GM21737 (cell line): ENCODE results near the gene ZNF672.
"Not testable (repeated sequence)": the region's sequence is repeated elsewhere in the genome, so short reads cannot be mapped to it uniquely, and the experiment has no call there.

ENCODE experiments used
- ATAC-seq: cut with Tn5 transposase; IDR thresholded peaks from one replicate; pipeline ENCODE4 v1.9.1; 2021; ENCODE audit warnings: mild to moderate bottlenecking, moderate library complexity; ENCODE audit not compliant: unreplicated experiment

Gene ZNF672

DNA sequence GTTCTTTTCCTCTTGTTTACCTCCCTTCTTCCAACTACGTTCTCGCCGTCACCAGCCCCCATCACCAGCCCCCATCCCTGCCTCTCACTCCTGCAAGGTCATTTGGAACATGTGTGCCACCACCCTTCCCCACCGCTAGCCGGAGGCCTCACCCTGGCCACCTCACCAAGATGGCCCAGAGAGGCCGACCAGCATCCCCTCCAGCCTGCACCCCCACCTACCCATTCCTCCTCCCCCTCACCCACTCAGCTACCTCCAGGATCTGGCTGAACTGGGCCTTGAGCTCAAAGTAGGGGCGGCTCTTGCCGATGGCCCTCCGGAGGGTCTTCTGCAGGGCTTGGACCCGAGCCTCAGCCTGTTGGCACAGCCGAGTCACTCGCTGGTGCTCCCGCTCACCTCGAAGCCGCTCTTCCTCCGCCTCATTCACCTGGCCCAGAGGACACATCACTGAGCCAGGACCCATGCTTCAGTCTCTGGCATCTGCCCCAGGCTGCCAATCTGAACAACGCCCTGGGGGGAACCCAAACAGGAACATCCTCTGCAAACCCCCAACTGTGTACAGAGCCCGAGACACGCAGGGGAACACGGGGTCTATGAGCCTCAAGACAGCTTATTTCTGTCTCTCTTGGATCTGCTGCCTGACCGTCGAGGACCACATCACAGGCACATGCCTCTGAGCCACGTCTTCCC is 25.1 kb upstream of the ZNF672 start:
- ATAC-seq: no peak

DNA sequence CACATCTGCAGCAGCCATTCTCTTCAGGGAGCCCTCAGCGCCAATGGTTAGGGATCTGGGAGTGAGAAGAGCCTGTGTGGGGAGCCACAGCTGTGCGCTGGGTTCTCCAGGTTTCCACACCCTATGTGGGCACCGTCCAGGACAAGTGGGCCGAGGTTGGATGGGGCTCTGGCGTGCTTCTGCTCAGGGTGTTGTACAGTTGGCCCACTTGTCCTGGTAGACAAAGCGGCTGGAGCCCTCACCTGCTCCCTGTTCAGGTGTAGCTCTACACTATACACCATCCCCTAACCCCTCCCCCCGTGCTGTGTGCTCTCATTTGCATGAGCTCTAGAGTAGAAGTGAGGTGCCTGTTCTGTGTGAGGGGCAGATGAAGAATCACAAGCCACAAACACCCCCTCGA is 24.5 kb upstream of the ZNF672 start:
- no peak for ATAC-seq

- ATAC-seq: no peak
Measured at GRCh38 chr1:248814351-248814750, 23.7 kb upstream of the ZNF672 start.

GRCh38 chr1:248815407-248816034 is 22.5 kb upstream of the ZNF672 start:
- no peak for ATAC-seq

- no peak for ATAC-seq
Measured at GRCh38 chr1:248816042-248816851, 21.8 kb upstream of the ZNF672 start.

- no peak for ATAC-seq
Measured at GRCh38 chr1:248817065-248817464, 21.0 kb upstream of the ZNF672 start.

DNA sequence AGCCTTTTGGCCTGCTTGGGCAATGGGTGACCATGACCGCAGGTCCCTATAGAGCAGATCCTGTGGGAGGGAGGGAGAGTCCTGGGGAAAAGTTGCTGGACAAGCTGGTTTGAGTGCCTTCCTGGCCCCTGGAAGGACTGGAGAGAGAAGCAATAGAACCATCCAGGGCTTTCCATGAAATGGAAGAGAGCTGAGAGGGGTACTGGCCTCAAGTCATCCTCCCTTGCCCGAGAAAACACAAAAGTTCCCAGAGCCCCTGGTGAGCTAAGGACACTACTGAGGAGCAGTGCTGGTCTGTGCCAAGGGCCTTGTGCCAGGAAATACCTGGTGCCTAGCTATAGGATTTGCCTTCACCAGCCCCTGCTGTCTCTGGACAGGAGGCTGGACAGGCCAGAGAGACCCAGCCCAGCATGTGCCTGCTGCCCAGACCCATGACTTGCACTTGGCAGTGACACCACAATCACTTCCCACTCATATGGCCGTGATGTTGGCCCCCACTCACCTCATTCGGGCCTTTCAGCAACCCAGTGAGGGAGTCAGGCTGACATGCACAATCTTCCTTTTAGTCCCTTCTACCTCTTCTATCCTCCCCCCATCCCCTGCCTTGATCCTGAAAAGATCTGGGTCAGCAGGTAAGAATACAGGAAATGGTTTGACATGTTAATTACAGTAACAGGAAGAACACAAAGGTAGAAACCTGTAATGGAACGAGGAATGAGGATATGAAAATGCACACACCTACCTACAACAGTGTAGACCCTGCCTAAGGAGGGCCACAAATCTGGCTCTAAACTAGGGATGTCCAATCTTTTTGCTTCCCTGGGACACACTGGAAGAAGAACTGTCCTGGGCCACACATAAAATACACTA is 19.3 kb upstream of the ZNF672 start:
- no peak for ATAC-seq

- no peak for ATAC-seq
Measured at GRCh38 chr1:248820041-248820585, 17.9 kb upstream of the ZNF672 start.

DNA sequence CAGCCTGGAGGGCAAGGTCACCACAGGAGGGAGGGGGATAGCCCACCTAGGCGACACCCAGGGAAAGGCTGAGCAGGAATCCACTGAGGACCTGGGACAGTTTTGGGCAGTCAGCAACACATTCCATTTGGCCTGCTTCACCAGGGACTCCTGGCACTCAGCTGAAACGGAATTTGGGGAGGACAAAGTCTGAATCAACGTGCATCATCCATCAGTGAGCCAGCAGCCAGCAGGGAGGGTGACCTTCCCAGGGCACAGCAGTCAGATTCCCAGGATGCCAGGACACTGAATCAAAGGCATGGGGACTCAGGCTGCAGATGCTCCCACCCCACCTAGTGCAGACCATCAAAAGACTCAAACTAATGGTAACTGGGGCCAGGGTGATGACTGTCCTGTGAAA is 16.9 kb upstream of the ZNF672 start:
- ATAC-seq: no peak

DNA sequence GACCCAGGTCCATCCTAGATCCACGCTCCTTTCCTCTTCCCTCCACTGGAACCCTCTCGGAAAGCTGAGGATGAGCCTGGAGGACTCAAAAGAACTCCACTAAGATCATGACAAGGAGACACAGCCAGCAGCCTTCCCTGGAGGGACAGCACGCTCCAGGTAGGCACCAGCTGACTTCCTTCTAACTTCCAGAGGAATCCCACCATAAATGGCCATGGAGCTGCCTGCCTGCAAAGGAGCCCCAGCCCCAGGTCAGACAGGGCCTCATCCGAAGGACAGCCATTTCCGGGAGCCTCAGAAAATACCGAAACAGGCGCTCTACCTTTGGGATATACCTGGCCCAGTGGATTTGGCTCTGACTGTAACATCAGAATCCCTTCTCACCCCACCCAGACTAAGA is 16.4 kb upstream of the ZNF672 start:
- no peak for ATAC-seq

GRCh38 chr1:248822148-248823032 is 15.6 kb upstream of the ZNF672 start:
- ATAC-seq: no peak

- ATAC-seq: no peak
Measured at GRCh38 chr1:248823517-248824001, 14.5 kb upstream of the ZNF672 start.

- ATAC-seq: no peak
Measured at GRCh38 chr1:248824301-248824700, 13.7 kb upstream of the ZNF672 start.

DNA sequence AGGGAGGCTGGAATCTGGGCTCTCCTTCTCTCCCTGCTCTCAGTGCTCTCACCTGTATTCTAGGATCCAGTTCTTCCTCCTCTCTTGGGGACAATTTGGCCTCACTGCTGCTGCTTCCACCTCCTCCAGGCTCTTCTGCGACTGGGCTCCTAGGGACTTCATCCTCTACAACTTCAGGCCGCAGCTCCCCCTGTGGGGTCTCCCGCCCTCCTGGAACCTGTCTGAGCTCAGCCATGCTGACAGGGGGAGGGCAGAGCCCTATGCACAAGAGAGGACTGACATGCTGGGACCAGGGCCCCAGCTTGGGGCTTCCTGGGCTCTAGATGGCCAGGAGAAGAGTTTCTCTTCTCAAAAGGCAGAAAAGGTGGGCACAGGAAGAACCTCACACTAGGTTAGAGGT is 13.3 kb upstream of the ZNF672 start:
- ATAC-seq: no peak

DNA sequence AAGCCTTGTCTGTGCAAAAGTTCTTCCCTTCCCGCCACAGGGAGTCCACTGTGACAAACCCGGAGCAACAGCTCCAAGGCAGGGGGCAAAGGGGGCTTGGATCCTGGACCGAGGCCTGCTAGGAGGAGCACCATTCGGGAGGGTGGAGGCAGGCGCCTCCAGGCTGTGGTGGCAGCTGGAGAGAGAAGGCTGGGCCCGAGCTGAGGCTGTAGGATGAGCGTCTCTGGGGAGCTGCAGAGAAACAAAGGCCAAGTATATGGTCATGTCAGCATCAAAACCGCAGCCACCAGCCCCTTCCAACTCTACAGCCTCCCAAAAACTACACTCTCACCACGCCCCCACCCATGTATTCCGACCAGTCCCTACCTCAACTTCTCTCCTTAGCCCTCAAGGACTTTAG is 12.9 kb upstream of the ZNF672 start:
- no peak for ATAC-seq

DNA sequence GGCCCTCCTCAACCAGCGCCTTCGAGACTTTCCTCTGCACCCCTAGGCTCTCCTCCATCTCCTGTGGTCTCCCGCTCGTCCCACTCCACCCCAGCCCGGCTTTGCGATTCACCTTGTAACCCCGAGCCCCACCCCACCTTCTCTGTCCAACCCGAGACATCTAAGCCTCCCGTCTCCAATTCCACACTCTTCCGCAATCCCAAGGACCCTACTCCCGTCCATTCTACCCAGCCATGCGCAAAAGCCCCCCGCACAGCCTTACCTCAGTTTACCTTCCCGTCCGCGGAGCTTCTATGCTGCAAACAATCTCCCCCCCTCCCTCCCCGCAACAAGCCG is 12.5 kb upstream of the ZNF672 start:
- peak; percentile 2 for ATAC-seq

- peak; percentile 94 for ATAC-seq
Measured at GRCh38 chr1:248825909-248826760, 11.9 kb upstream of the ZNF672 start, which contains the start of gene SH3BP5L. TSS of gene SH3BP5L (minus strand) at chr1:248825915. CDS start at chr1:248824935, 980 bp downstream.

DNA sequence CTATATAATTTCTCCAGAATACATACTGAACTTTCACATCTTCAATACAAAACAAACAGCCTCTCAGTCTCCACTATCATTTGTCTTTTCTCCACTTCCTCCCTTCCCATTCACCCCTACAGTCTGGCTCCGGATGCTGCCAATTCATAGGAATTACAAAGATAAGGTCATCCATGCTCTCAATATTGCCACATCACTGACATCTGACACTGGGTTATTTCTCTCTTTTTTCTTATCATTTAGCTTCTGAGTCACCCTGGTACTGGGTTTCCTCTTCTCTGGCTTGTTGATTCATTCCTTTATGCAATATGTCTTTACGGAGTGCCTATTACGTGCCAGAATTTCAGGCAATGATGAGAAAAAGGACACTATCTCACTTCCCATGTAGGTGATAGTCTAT is 9.2 kb upstream of the ZNF672 start:
- no peak for ATAC-seq

DNA sequence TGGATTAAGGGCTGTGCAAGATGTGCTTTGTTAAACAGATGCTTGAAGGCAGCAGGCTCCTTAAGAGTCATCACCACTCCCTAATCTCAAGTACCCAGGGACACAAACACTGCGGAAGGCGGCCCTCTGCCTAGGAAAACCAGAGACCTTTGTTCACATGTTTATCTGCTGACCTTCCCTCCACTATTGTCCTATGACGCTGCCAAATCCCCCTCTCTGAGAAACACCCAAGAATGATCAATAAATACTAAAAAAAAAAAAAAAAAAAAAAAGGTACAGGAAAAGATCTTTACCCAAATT is 7.4 kb upstream of the ZNF672 start:
- not testable (repeated sequence) for ATAC-seq
